Suppressor macrophage treated with lipopolysaccharide for 1 hour (primary cell): ENCODE results near the gene PAX7.
"Not testable (repeated sequence)": the region's sequence is repeated elsewhere in the genome, so short reads cannot be mapped to it uniquely, and the experiment has no call there.

Source experiments
- DNase-seq, 3 donors: peaks; one replicate each; pipeline ENCODE4 v3.0.0-alpha.2; 2020 to 2022

PAX7 gene

GRCh38 chr1:18734461-18735223 is 104.0 kb downstream of the PAX7 start:
- DNase-seq, result no peak

- DNase-seq, result no peak
Measured at GRCh38 chr1:18735224-18735997, 104.8 kb downstream of the PAX7 start.

GRCh38 chr1:18736958-18737357 is 106.3 kb downstream of the PAX7 start:
- no peak for DNase-seq

- DNase-seq, result no peak
Measured at GRCh38 chr1:18738126-18738525, 107.5 kb downstream of the PAX7 start.

- no peak for DNase-seq
Measured at GRCh38 chr1:18738617-18739016, 108.0 kb downstream of the PAX7 start.

- DNase-seq, result no peak
Measured at GRCh38 chr1:18739408-18739807, 108.8 kb downstream of the PAX7 start.

- no peak for DNase-seq
Measured at GRCh38 chr1:18739897-18740296, 109.3 kb downstream of the PAX7 start.

GRCh38 chr1:18740617-18741016 is 110.0 kb downstream of the PAX7 start:
- no peak for DNase-seq

- no peak for DNase-seq
Measured at GRCh38 chr1:18743233-18743632, 112.6 kb downstream of the PAX7 start.

- not testable (repeated sequence) for DNase-seq
Measured at GRCh38 chr1:18744381-18744780, 113.7 kb downstream of the PAX7 start.

GRCh38 chr1:18746981-18747380 is 116.3 kb downstream of the PAX7 start:
- no peak for DNase-seq

- DNase-seq, result no peak
Measured at GRCh38 chr1:18747671-18748070, 117.0 kb downstream of the PAX7 start.

GRCh38 chr1:18748435-18748834 is 117.8 kb downstream of the PAX7 start:
- no peak for DNase-seq

GRCh38 chr1:18749569-18749968 is 118.9 kb downstream of the PAX7 start:
- DNase-seq, result no peak

- DNase-seq, result no peak
Measured at GRCh38 chr1:18750600-18750999, 120.0 kb downstream of the PAX7 start.

- DNase-seq, result no peak
Measured at GRCh38 chr1:18751425-18751824, 120.8 kb downstream of the PAX7 start.

GRCh38 chr1:18752409-18752808 is 121.8 kb downstream of the PAX7 start:
- DNase-seq, result no peak

- DNase-seq, result no peak
Measured at GRCh38 chr1:18760156-18760555, 129.5 kb downstream of the PAX7 start.

GRCh38 chr1:18761948-18762840 is 131.5 kb downstream of the PAX7 start:
- DNase-seq, result no peak

GRCh38 chr1:18764362-18764761 is 133.7 kb downstream of the PAX7 start:
- no peak for DNase-seq

- no peak for DNase-seq
Measured at GRCh38 chr1:18765725-18766124, 135.1 kb downstream of the PAX7 start.

GRCh38 chr1:18766328-18766727 is 135.7 kb downstream of the PAX7 start:
- no peak for DNase-seq

GRCh38 chr1:18767576-18767975 is 136.9 kb downstream of the PAX7 start:
- DNase-seq, result not testable (repeated sequence)
